ENCODE data around the gene ACTR1B. TPM values are rescaled to one million over a fixed set of nuclear protein-coding genes. Genes with fewer than 3 reads are reported as not detected.

The ACTR1B gene
- total and polyA plus RNA-seq, 8 donors, result 46.8 to 90.0 (median 50.2) TPM

GRCh38 chr2:97657986-97658690, 5.7 kb downstream of the ACTR1B start:
- DNase-seq, result peak in 3 of 6 donors; percentile 23 to 60 (median 51)
- H3K9me3 ChIP-seq, result no peaks in the 10 kb centered on the region
- no peak for FAIRE-seq
- no peak for TF ChIP-seq CTCF (IDR thresholded peaks at IDR 0.05)
- no peaks in the 10 kb centered on the region for H3K27me3 ChIP-seq
- no peak overlapping the region for H3K27ac ChIP-seq
- 91 to 94% methylated on average over 37 of the region's 37 CpGs for WGBS, 2 donors
- intact Hi-C loops (cut with DNase I), result no loop called here
- H3K36me3 ChIP-seq, result peaks cover 0 to 31% (median 23%) of the 10 kb centered on the region in 3 donors
- H3K4me3 ChIP-seq, result no peak overlapping the region
- no peak for ATAC-seq
- peaks cover 0 to 15% (median 6%) of the 10 kb centered on the region in 3 donors for H3K4me1 ChIP-seq

GRCh38 chr2:97656905-97657587, 6.8 kb downstream of the ACTR1B start:
- H3K36me3 ChIP-seq, result peaks cover 0 to 31% (median 23%) of the 10 kb centered on the region in 3 donors
- peaks cover 0 to 10% (median 0%) of the 10 kb centered on the region in 3 donors for H3K4me1 ChIP-seq
- WGBS, 2 donors, result 90% methylated on average over 15 of the region's 15 CpGs
- no peak overlapping the region for H3K27ac ChIP-seq
- no peak for ATAC-seq
- no peak for TF ChIP-seq CTCF (IDR thresholded peaks at IDR 0.05)
- no peak overlapping the region for H3K4me3 ChIP-seq
- intact Hi-C loops (cut with DNase I), result no loop called here
- no peaks in the 10 kb centered on the region for H3K27me3 ChIP-seq
- H3K9me3 ChIP-seq, result no peaks in the 10 kb centered on the region
- no peak for FAIRE-seq
- DNase-seq, result peak in 1 of 6 donors; percentile 41

GRCh38 chr2:97656129-97656755, 7.6 kb downstream of the ACTR1B start:
- peaks cover 0 to 31% (median 23%) of the 10 kb centered on the region in 3 donors for H3K36me3 ChIP-seq
- H3K4me1 ChIP-seq, result peaks cover 0 to 2% (median 0%) of the 10 kb centered on the region in 3 donors
- H3K4me3 ChIP-seq, result no peak overlapping the region
- FAIRE-seq, result no peak
- TF ChIP-seq CTCF (IDR thresholded peaks at IDR 0.05), result no peak
- no peaks in the 10 kb centered on the region for H3K27me3 ChIP-seq
- intact Hi-C loops (cut with DNase I), result no loop called here
- H3K27ac ChIP-seq, result no peak overlapping the region
- WGBS, 2 donors, result 94 to 97% methylated on average over 7 of the region's 7 CpGs
- DNase-seq, result peak in 1 of 6 donors; percentile 49
- no peaks in the 10 kb centered on the region for H3K9me3 ChIP-seq
- no peak for ATAC-seq

GRCh38 chr2:97654791-97655190, 9.1 kb downstream of the ACTR1B start:
- no peak for TF ChIP-seq CTCF (IDR thresholded peaks at IDR 0.05)
- Histone ChIP-seq H3K4me1 (no peaks in the 10 kb centered on the region), H3K27ac (no peak overlapping the region), H3K4me3 (no peak overlapping the region), H3K36me3 (peaks cover 0 to 31% (median 23%) of the 10 kb centered on the region in 3 donors), H3K9me3 (no peaks in the 10 kb centered on the region), H3K27me3 (no peaks in the 10 kb centered on the region)
- no peak for ATAC-seq
- DNase-seq, result no peak
- intact Hi-C loops (cut with DNase I), result no loop called here
- WGBS, 2 donors, result 90 to 94% methylated on average over 2 of the region's 2 CpGs
- FAIRE-seq, result no peak
